Bronchial epithelial cell (primary cell): ENCODE data around the gene JAKMIP1. TPM values are rescaled to one million over a fixed set of nuclear protein-coding genes. Genes with fewer than 3 reads are reported as not detected.

Source experiments
- DNase-seq: peaks from one replicate; pipeline ENCODE4 v3.0.0-alpha.2; 2010; ENCODE audit warnings: low read depth
- FAIRE-seq: peaks from 2 replicates; lab custom pipeline; 2011; peaks lifted over from hg19 to GRCh38; lab: Jason Lieb, UNC
- H3K27me3 ChIP-seq: 2 replicates; pipeline ENCODE4 v1.5.1; 2011; ENCODE audit warnings: low read length; ENCODE audit not compliant: control insufficient read depth, insufficient read depth
- H3K36me3 ChIP-seq: 2 replicates; pipeline ENCODE4 v1.5.1; 2011; ENCODE audit warnings: low read length; ENCODE audit not compliant: control insufficient read depth, insufficient read depth
- H3K4me3 ChIP-seq: 2 replicates; pipeline ENCODE4 v1.5.1; 2011; ENCODE audit warnings: mild to moderate bottlenecking, low read depth, low read length, control low read depth
- total RNA-seq: library from RNA; depleted of rRNA; stranded (reverse); fragments of >200 nt; gene quantifications from 2 replicates; pipeline ENCODE4 v1.2.1, GENCODE V29; 2014
- TF ChIP-seq, protein P1 (sequence below): IDR thresholded peaks from 2 replicates; pipeline ENCODE4 v1.5.1; 2011; ENCODE audit warnings: mild to moderate bottlenecking, moderate library complexity, low read length, control low read depth, inconsistent platforms; ENCODE audit not compliant: insufficient read depth, severe bottlenecking

JAKMIP1 gene
- total RNA-seq, 1 donor from 2014 or later = not detected

DNA sequence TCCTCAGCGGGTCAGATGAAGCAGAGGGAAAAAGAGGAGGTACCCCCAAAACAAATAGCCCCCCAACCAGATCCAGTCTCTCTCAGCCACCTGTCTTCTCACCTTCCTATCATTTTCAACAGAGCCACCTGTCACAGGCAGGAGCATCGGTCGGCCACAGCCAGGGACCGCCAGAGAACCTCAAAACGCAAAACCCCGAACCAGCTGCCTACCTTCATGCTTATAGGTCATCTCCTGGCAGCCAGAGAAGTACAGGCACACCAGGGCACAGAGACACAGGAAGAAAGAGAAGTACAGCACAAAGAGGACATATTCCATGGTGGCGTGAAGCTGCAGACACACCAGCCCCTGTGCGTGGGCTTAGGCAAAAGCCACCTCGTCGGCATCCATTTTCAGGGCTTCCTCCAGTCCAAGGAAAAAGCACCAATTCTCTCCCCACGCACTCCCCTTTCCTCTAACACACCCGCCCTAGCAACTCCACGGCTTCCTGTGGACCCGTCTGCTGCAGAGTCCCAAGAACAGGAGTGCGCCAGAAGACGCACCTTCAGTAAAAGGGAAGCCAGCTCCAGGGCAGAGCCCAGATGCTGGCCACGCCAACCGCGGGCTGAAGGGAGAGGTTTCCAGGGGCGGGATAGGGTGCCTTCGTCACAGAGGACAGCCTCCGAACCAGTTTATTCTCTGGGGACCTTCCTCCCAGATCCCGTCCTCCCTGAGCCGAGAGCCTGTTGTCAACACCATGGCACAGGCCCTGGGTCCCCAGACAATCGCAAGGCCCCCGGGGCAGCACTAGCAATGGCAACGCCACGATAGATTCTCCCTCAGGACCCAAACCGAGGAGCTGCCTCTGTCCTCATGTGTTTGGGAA, 130.3 kb downstream of the JAKMIP1 start:
- TF ChIP-seq, protein P1, sequence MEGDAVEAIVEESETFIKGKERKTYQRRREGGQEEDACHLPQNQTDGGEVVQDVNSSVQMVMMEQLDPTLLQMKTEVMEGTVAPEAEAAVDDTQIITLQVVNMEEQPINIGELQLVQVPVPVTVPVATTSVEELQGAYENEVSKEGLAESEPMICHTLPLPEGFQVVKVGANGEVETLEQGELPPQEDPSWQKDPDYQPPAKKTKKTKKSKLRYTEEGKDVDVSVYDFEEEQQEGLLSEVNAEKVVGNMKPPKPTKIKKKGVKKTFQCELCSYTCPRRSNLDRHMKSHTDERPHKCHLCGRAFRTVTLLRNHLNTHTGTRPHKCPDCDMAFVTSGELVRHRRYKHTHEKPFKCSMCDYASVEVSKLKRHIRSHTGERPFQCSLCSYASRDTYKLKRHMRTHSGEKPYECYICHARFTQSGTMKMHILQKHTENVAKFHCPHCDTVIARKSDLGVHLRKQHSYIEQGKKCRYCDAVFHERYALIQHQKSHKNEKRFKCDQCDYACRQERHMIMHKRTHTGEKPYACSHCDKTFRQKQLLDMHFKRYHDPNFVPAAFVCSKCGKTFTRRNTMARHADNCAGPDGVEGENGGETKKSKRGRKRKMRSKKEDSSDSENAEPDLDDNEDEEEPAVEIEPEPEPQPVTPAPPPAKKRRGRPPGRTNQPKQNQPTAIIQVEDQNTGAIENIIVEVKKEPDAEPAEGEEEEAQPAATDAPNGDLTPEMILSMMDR = no peak
- Histone ChIP-seq H3K27me3 (no peaks in the 10 kb centered on the region), H3K4me3 (no peak overlapping the region), H3K36me3 (no peaks in the 10 kb centered on the region)
- DNase-seq (no peak), FAIRE-seq (no peak)

DNA sequence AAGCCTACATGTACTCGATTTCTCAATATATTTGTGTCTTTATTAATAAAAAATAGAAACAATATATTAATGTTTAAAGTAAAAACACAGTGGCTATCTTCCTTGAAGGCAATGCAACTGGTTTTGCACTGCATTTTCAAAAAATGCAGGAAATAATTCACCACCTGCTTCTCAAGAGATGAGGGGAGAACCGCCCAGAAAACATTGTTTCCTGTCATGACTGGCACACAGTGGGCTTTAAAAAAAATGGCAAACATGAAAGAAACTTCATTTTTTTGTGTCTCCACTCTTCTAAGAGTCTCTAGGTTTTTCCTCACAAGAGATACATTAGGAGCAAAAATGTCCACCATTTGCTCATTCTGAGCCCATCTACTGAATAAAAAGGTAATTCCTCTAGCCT, 131.4 kb downstream of the JAKMIP1 start:
- Histone ChIP-seq H3K27me3 (no peaks in the 10 kb centered on the region), H3K36me3 (no peaks in the 10 kb centered on the region), H3K4me3 (no peak overlapping the region)
- TF ChIP-seq, protein P1 = no peak
- FAIRE-seq (no peak), DNase-seq (no peak)

DNA sequence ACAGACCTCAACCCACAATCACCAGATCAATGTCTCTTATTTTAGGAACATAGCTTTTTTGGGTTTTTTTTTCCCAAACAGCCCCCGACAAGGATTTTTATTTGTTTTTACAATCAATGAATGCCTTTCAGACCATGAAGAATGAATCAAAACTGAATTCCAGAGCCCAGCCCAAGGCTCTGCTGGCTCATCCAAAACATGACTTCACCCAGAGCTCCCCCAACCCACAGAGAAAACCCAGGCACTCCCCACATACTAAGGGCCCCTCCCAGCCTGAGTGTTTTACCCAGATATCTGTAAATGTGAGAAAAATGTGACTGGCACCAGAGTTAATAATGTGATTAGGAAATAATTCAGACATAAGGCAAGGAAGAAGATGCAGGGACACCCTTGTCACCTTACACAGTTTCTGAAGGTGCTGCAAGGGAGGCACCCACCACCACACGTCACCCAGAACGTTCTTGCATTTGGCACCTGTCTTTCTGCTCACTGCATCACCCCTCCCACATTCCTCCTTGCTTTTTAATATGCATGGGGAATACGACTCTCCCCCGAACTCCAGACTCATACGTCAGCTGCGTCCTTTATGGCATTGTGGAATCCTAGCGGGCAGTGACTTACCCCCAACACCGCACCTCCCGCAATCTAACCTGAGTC, 134.3 kb downstream of the JAKMIP1 start:
- FAIRE-seq (no peak), DNase-seq (no peak)
- Histone ChIP-seq H3K27me3 (no peaks in the 10 kb centered on the region), H3K36me3 (no peaks in the 10 kb centered on the region), H3K4me3 (no peak overlapping the region)
- TF ChIP-seq, protein P1 = no peak

DNA sequence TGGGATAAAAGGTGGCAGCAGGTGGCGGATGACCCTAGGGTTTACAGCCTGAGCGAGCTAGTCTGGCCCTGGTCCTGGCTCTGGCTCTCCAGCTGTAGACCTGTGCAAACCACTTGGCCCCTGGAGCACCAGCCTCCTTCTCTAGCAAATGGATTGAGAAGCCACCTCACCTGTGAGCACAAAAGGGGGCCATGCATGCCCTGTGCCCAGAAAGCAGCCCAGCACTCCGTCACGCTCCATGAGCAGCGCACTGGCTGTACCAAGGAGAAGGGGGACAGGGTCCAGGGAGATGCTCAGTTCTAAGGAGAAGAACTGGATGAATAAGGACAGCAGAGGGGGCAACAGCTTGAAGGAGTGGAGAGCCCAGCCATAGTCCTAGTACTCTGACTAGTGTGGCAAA, 135.2 kb downstream of the JAKMIP1 start:
- H3K36me3 ChIP-seq = no peaks in the 10 kb centered on the region
- TF ChIP-seq, protein P1 = no peak
- no peak for DNase-seq
- FAIRE-seq = no peak
- H3K4me3 ChIP-seq = no peak overlapping the region
- H3K27me3 ChIP-seq = no peaks in the 10 kb centered on the region

- no peak overlapping the region for H3K4me3 ChIP-seq
- FAIRE-seq (no peak), DNase-seq (no peak)
- H3K27me3 ChIP-seq = no peaks in the 10 kb centered on the region
- no peaks in the 10 kb centered on the region for H3K36me3 ChIP-seq
- TF ChIP-seq, protein P1 = no peak
Measured at GRCh38 chr4:6064383-6064782, 136.0 kb downstream of the JAKMIP1 start.
